Stomach (tissue), 4 donors: ENCODE measurements around the gene RNASEH2A.

ENCODE experiments used
- EP300 ChIP-seq: sonication (generic); formaldehyde crosslinking; IDR thresholded peaks from one replicate; pipeline ENCODE4 v1.6.1; 2017; ENCODE audit warnings: antibody characterized with exemption
- POLR2A ChIP-seq, 4 donors: fragments of 450-650 bp; IDR thresholded peaks; one replicate each; pipeline ENCODE4 v1.6.1; 2016; ENCODE audit warnings: antibody characterized with exemption in 4 of 4, control low read depth in 2 of 4, mild to moderate bottlenecking in 1 of 4, moderate library complexity in 1 of 4
- POLR2AphosphoS5 ChIP-seq, 3 donors: sonication (generic); formaldehyde crosslinking; IDR thresholded peaks; one replicate each; pipeline ENCODE4 v1.6.1; 2016; ENCODE audit warnings: antibody characterized with exemption in 3 of 3
- TF ChIP-seq, protein P1 (sequence below), 7 experiments: fragments of 450-650 bp in 4 of 7; fragments of 200-600 bp in 3 of 7; sonication (generic) in 3 of 7; IDR thresholded peaks; one replicate each; pipeline ENCODE4 v1.5.1; 2016 to 2019; ENCODE audit warnings: antibody characterized with exemption in 7 of 7, control low read depth in 2 of 7, mild to moderate bottlenecking in 1 of 7

DNA sequence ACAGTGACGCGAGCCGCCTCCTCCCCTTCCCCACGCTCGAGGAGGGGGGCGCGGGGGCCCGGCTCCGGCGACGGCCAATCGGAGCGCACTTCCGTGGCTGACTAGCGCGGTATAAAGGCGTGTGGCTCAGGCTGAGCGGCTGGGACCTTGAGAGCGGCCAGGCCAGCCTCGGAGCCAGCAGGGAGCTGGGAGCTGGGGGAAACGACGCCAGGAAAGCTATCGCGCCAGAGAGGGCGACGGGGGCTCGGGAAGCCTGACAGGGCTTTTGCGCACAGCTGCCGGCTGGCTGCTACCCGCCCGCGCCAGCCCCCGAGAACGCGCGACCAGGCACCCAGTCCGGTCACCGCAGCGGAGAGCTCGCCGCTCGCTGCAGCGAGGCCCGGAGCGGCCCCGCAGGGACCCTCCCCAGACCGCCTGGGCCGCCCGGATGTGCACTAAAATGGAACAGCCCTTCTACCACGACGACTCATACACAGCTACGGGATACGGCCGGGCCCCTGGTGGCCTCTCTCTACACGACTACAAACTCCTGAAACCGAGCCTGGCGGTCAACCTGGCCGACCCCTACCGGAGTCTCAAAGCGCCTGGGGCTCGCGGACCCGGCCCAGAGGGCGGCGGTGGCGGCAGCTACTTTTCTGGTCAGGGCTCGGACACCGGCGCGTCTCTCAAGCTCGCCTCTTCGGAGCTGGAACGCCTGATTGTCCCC is 14.9 kb upstream of the RNASEH2A start, which contains the start of gene JUNB:
- TF ChIP-seq, protein P1, sequence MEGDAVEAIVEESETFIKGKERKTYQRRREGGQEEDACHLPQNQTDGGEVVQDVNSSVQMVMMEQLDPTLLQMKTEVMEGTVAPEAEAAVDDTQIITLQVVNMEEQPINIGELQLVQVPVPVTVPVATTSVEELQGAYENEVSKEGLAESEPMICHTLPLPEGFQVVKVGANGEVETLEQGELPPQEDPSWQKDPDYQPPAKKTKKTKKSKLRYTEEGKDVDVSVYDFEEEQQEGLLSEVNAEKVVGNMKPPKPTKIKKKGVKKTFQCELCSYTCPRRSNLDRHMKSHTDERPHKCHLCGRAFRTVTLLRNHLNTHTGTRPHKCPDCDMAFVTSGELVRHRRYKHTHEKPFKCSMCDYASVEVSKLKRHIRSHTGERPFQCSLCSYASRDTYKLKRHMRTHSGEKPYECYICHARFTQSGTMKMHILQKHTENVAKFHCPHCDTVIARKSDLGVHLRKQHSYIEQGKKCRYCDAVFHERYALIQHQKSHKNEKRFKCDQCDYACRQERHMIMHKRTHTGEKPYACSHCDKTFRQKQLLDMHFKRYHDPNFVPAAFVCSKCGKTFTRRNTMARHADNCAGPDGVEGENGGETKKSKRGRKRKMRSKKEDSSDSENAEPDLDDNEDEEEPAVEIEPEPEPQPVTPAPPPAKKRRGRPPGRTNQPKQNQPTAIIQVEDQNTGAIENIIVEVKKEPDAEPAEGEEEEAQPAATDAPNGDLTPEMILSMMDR (IDR thresholded peaks at IDR 0.05) = no peak
- TF ChIP-seq POLR2AphosphoS5 (IDR thresholded peaks at IDR 0.05) = peak; percentile 100
- peak in 3 of 4 donors; percentile 97 to 100 (median 100) for TF ChIP-seq POLR2A (IDR thresholded peaks at IDR 0.05)
- peak; percentile 98 for TF ChIP-seq EP300
